Mesenchymal stem cell (in vitro differentiated cells and primary cell): Measurements from ENCODE around the gene GBA3. TPM values are rescaled to one million over a fixed set of nuclear protein-coding genes. Genes with fewer than 3 reads are reported as not detected.

Experiments used
- DNase-seq: peaks from one replicate; pipeline ENCODE4 v3.0.0-alpha.2; 2013
- H2AFZ ChIP-seq: one replicate; pipeline ENCODE4 v1.6.1; 2013; ENCODE audit warnings: low read depth, mild to moderate bottlenecking, control low read depth, inconsistent platforms, low read length, moderate library complexity
- H2AK5ac ChIP-seq: 2 replicates; pipeline ENCODE4 v1.6.1; 2013; ENCODE audit warnings: low read length, moderate library complexity, mild to moderate bottlenecking, inconsistent platforms; ENCODE audit not compliant: severe bottlenecking
- H2BK120ac ChIP-seq: one replicate; pipeline ENCODE4 v1.6.1; 2013; ENCODE audit warnings: low read depth, mild to moderate bottlenecking, inconsistent platforms, low read length, moderate library complexity
- H2BK12ac ChIP-seq, 2 experiments: one replicate each; pipeline ENCODE4 v1.6.1; 2013; ENCODE audit warnings: inconsistent platforms in 2 of 2, low read length in 2 of 2, mild to moderate bottlenecking in 2 of 2, moderate library complexity in 2 of 2, control low read depth in 1 of 2
- H2BK15ac ChIP-seq: one replicate; pipeline ENCODE4 v1.6.1; 2013; ENCODE audit warnings: mild to moderate bottlenecking, low read depth, inconsistent platforms; ENCODE audit not compliant: poor library complexity, severe bottlenecking
- H2BK5ac ChIP-seq: 2 replicates; pipeline ENCODE4 v1.6.1; 2013; ENCODE audit warnings: low read depth, mild to moderate bottlenecking, low read length, control low read depth, inconsistent platforms; ENCODE audit not compliant: poor library complexity, severe bottlenecking
- H3K14ac ChIP-seq, 2 experiments: one replicate each; pipeline ENCODE4 v1.6.1; 2013; ENCODE audit warnings: inconsistent platforms in 2 of 2, low read length in 2 of 2, control low read depth in 1 of 2, mild to moderate bottlenecking in 1 of 2, moderate library complexity in 1 of 2
- H3K18ac ChIP-seq, 2 experiments: one replicate each; pipeline ENCODE4 v1.6.1; 2013; ENCODE audit warnings: inconsistent platforms in 2 of 2, low read length in 2 of 2, control low read depth in 1 of 2, low read depth in 1 of 2, mild to moderate bottlenecking in 1 of 2
- H3K23ac ChIP-seq, 2 experiments: one replicate each; pipeline ENCODE4 v1.6.1; 2013; ENCODE audit warnings: inconsistent platforms in 2 of 2, low read length in 2 of 2, mild to moderate bottlenecking in 2 of 2, moderate library complexity in 2 of 2, control low read depth in 1 of 2
- H3K27ac ChIP-seq: 2 replicates; pipeline ENCODE4 v1.5.1; 2013; ENCODE audit warnings: mild to moderate bottlenecking, moderate library complexity, low read length, control low read depth, inconsistent platforms; ENCODE audit not compliant: poor library complexity, severe bottlenecking
- H3K27me3 ChIP-seq, 2 experiments: 2 replicates each; pipeline versions ENCODE4 v1.6.1 to v1.7.0; 2013; ENCODE audit warnings: low read length in 2 of 2, mild to moderate bottlenecking in 2 of 2, moderate library complexity in 2 of 2, control low read depth in 1 of 2, inconsistent platforms in 1 of 2; ENCODE audit not compliant: control insufficient read depth in 1 of 2, insufficient read depth in 1 of 2
- H3K36me3 ChIP-seq, 2 experiments: 2 replicates each; pipeline versions ENCODE4 v1.6.1 to v1.7.0; 2013; ENCODE audit warnings: low read length in 2 of 2, control low read depth in 1 of 2, inconsistent platforms in 1 of 2, low read depth in 1 of 2, mild to moderate bottlenecking in 1 of 2; ENCODE audit not compliant: insufficient read depth in 2 of 2, control insufficient read depth in 1 of 2
- H3K4ac ChIP-seq, 2 experiments: one replicate each; pipeline ENCODE4 v1.6.1; 2013; ENCODE audit warnings: inconsistent platforms in 2 of 2, low read length in 2 of 2, mild to moderate bottlenecking in 2 of 2, moderate library complexity in 2 of 2, control low read depth in 1 of 2, low read depth in 1 of 2
- H3K4me1 ChIP-seq: 2 replicates; pipeline ENCODE4 v1.6.1; 2013; ENCODE audit warnings: low read depth, low read length, control low read depth; ENCODE audit not compliant: control insufficient read depth, insufficient read depth
- H3K4me2 ChIP-seq: 2 replicates; pipeline ENCODE4 v1.6.1; 2013; ENCODE audit warnings: low read length, mild to moderate bottlenecking, inconsistent platforms; ENCODE audit not compliant: poor library complexity, severe bottlenecking
- H3K4me3 ChIP-seq, 2 experiments: 2 replicates each; pipeline versions ENCODE4 v1.5.1 to v1.7.0; 2013; ENCODE audit warnings: low read length in 2 of 2, mild to moderate bottlenecking in 2 of 2, control low read depth in 1 of 2, low read depth in 1 of 2; ENCODE audit not compliant: insufficient read depth in 1 of 2
- H3K79me1 ChIP-seq: replicated peaks from 2 replicates; pipeline ENCODE4 v1.6.1; 2013; ENCODE audit warnings: mild to moderate bottlenecking, control low read depth, low read length, inconsistent platforms; ENCODE audit not compliant: poor library complexity, severe bottlenecking
- H3K9ac ChIP-seq: 2 replicates; pipeline ENCODE4 v1.7.0; 2013; ENCODE audit warnings: mild to moderate bottlenecking, low read length, moderate library complexity
- H3K9me3 ChIP-seq: 2 replicates; pipeline ENCODE4 v1.7.0; 2013; ENCODE audit warnings: mild to moderate bottlenecking, low read length; ENCODE audit not compliant: control insufficient read depth
- H4K8ac ChIP-seq: one replicate; pipeline ENCODE4 v1.6.1; 2013; ENCODE audit warnings: inconsistent platforms, mild to moderate bottlenecking, low read length, moderate library complexity
- H4K91ac ChIP-seq: one replicate; pipeline ENCODE4 v1.6.1; 2013; ENCODE audit warnings: mild to moderate bottlenecking, low read length, inconsistent platforms
- WGBS: methylation state at CpG from one replicate; pipeline ENCODE4 v1.1.7; 2013; ENCODE audit warnings: mixed read lengths; 5-methylcytosine and 5-hydroxymethylcytosine counted together
- polyA plus RNA-seq, 2 experiments: library from polyadenylated mRNA; stranded (reverse); fragments of 200-250 nt; gene quantifications; one replicate each; pipeline ENCODE4 v1.2.3, GENCODE V29; 2013

Gene GBA3
- polyA plus RNA-seq (2013, experiment 1 of 2): not detected
- polyA plus RNA-seq (2013, experiment 2 of 2): not detected

DNA sequence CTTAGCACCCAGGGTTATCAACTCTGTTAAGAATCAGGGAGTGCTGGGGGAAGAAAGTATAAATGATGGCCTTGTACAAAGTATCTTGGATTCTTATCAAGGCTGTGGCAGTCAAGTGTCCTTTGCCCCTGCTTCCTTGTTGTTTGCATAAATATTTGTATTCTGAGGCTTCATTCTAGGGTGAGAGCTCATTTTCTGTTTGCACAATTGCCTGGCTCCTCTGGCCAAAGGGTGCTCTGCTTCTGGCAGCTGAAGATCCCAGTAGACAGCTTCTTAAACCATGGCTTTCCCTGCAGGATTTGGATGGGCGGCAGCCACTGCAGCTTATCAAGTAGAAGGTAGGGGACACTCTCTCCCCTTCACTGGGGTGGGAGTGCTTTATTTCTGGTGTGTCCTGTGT is at the start of gene GBA3:
TSS of gene GBA3 (plus strand) at position 202 of the 400 bp plus-strand sequence.
- H3K18ac ChIP-seq: no peak within 1 kb of the TSS
- H2BK120ac ChIP-seq: no peak within 1 kb of the TSS
- no peak within 1 kb of the TSS for H2AFZ ChIP-seq
- H3K9me3 ChIP-seq: no peaks in the 10 kb centered on the region
- H3K4me1 ChIP-seq: peaks cover 2% of the 10 kb centered on the region
- DNase-seq: no peak
- H4K91ac ChIP-seq: no peak within 1 kb of the TSS
- no peaks in the 10 kb centered on the region for H3K36me3 ChIP-seq
- no peak within 1 kb of the TSS for H3K23ac ChIP-seq
- H3K27ac ChIP-seq: no peak within 1 kb of the TSS
- H3K4me2 ChIP-seq: no peak within 1 kb of the TSS
- H2BK15ac ChIP-seq: no peak within 1 kb of the TSS
- H3K14ac ChIP-seq: no peak within 1 kb of the TSS
- no peak within 1 kb of the TSS for H3K4me3 ChIP-seq
- no peak within 1 kb of the TSS for H3K9ac ChIP-seq
- H4K8ac ChIP-seq: no peak within 1 kb of the TSS
- H2BK12ac ChIP-seq: no peak within 1 kb of the TSS
- H2AK5ac ChIP-seq: no peak within 1 kb of the TSS
- peaks cover 4 to 20% of the 10 kb centered on the region in 2 experiments for H3K27me3 ChIP-seq
- H3K4ac ChIP-seq: no peak within 1 kb of the TSS
- WGBS: 67% methylated on average over 1 of the region's 1 CpG
- no peaks in the 10 kb centered on the region for H3K79me1 ChIP-seq
- H2BK5ac ChIP-seq: no peak within 1 kb of the TSS

DNA sequence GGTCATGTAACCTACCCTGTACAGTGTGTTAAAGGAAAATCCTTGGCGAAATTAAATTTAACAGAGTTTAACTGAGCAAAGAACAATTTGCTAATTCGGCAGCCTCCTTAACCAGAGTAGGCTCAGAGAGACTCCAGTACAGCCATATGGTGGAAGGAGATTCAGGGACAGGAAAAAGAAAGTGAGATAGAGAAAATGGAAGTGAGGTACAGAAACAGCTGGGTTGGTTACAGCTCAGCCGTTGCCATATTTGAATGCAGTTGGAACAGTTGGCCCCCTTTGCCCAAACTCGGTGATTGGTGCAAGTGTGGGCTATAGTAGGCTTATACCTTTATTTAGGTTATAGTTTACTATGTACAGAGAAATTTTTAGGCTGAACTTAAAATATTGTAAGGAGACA is 48.8 kb upstream of the GBA3 start:
- Histone ChIP-seq H3K9me3 (peaks cover 8% of the 10 kb centered on the region), H3K9ac (no peak overlapping the region)
- WGBS: 87% methylated on average over 4 of the region's 4 CpGs

GRCh38 chr4:22645481-22646182 is 47.1 kb upstream of the GBA3 start:
- no peak overlapping the region for H2BK15ac ChIP-seq
- H2BK120ac ChIP-seq: no peak overlapping the region
- H4K91ac ChIP-seq: no peak overlapping the region
- H3K9ac ChIP-seq: no peak overlapping the region
- no peak for DNase-seq
- H3K18ac ChIP-seq: no peak overlapping the region
- no peak overlapping the region for H3K4me2 ChIP-seq
- no peak overlapping the region for H3K14ac ChIP-seq
- peaks cover 5% of the 10 kb centered on the region for H3K9me3 ChIP-seq
- WGBS: 80% methylated on average over 1 of the region's 1 CpG
- H3K4me3 ChIP-seq: no peak overlapping the region
- no peak overlapping the region for H3K27ac ChIP-seq
- no peaks in the 10 kb centered on the region for H3K79me1 ChIP-seq
- H2AFZ ChIP-seq: no peak overlapping the region
- H2AK5ac ChIP-seq: no peak overlapping the region
- no peak overlapping the region for H3K23ac ChIP-seq
- H3K4ac ChIP-seq: no peak overlapping the region
- no peaks in the 10 kb centered on the region for H3K4me1 ChIP-seq
- H3K36me3 ChIP-seq: no peaks in the 10 kb centered on the region
- no peaks in the 10 kb centered on the region for H3K27me3 ChIP-seq
- no peak overlapping the region for H2BK5ac ChIP-seq
- H2BK12ac ChIP-seq: no peak overlapping the region
- no peak overlapping the region for H4K8ac ChIP-seq

More for the DNA sequence above, 48.8 kb upstream of the GBA3 start:
- no peak overlapping the region for H3K4me2 ChIP-seq
- no peaks in the 10 kb centered on the region for H3K36me3 ChIP-seq
- no peak overlapping the region for H3K4ac ChIP-seq
- no peak overlapping the region for H2BK120ac ChIP-seq
- H3K23ac ChIP-seq: no peak overlapping the region
- no peak overlapping the region for H2BK5ac ChIP-seq
- H3K27me3 ChIP-seq: no peaks in the 10 kb centered on the region
- H3K14ac ChIP-seq: no peak overlapping the region
- no peak overlapping the region for H3K18ac ChIP-seq
- no peak overlapping the region for H2AK5ac ChIP-seq
- H3K4me1 ChIP-seq: no peaks in the 10 kb centered on the region
- H2BK15ac ChIP-seq: no peak overlapping the region
- DNase-seq: no peak
- no peak overlapping the region for H2BK12ac ChIP-seq
- H4K8ac ChIP-seq: no peak overlapping the region
- no peak overlapping the region for H3K4me3 ChIP-seq
- H4K91ac ChIP-seq: no peak overlapping the region
- H3K79me1 ChIP-seq: no peaks in the 10 kb centered on the region
- H2AFZ ChIP-seq: no peak overlapping the region
- no peak overlapping the region for H3K27ac ChIP-seq

- no peak overlapping the region for H3K27ac ChIP-seq
- no peak overlapping the region for H3K23ac ChIP-seq
- no peak overlapping the region for H2BK12ac ChIP-seq
- H2AK5ac ChIP-seq: no peak overlapping the region
- no peak for DNase-seq
- no peaks in the 10 kb centered on the region for H3K36me3 ChIP-seq
- H3K79me1 ChIP-seq: no peaks in the 10 kb centered on the region
- H3K4ac ChIP-seq: no peak overlapping the region
- no peak overlapping the region for H3K4me2 ChIP-seq
- H3K9ac ChIP-seq: no peak overlapping the region
- H3K4me1 ChIP-seq: no peaks in the 10 kb centered on the region
- no peaks in the 10 kb centered on the region for H3K9me3 ChIP-seq
- no peak overlapping the region for H2BK120ac ChIP-seq
- H3K4me3 ChIP-seq: no peak overlapping the region
- no peak overlapping the region for H2AFZ ChIP-seq
- no peak overlapping the region for H4K8ac ChIP-seq
- WGBS: 74% methylated on average over 2 of the region's 8 CpGs
- no peaks in the 10 kb centered on the region for H3K27me3 ChIP-seq
- H3K14ac ChIP-seq: no peak overlapping the region
- H4K91ac ChIP-seq: no peak overlapping the region
- H2BK15ac ChIP-seq: no peak overlapping the region
- H2BK5ac ChIP-seq: no peak overlapping the region
- no peak overlapping the region for H3K18ac ChIP-seq
These were observed 43.7 kb upstream of the GBA3 start for GRCh38 chr4:22648996-22649395.
